Mammary epithelial cell (primary cell): ENCODE data around the gene DNA2.

Experiments used
- EZH2 ChIP-seq: IDR thresholded peaks from 2 replicates; pipeline ENCODE4 v1.6.1; 2012; ENCODE audit warnings: low read length, inconsistent platforms, borderline replicate concordance
- TF ChIP-seq, protein P1 (sequence below), 2 donors: IDR thresholded peaks in 1 of 2; conservative IDR thresholded peaks in 1 of 2; 2 replicates each; pipeline ENCODE4 v1.5.1; 2011 to 2012; ENCODE audit warnings: inconsistent platforms in 2 of 2, low read length in 2 of 2, mild to moderate bottlenecking in 2 of 2, control low read depth in 1 of 2, low read depth in 1 of 2; ENCODE audit not compliant: insufficient read depth in 1 of 2; ENCODE audit errors: extremely low read depth in 1 of 2

DNA sequence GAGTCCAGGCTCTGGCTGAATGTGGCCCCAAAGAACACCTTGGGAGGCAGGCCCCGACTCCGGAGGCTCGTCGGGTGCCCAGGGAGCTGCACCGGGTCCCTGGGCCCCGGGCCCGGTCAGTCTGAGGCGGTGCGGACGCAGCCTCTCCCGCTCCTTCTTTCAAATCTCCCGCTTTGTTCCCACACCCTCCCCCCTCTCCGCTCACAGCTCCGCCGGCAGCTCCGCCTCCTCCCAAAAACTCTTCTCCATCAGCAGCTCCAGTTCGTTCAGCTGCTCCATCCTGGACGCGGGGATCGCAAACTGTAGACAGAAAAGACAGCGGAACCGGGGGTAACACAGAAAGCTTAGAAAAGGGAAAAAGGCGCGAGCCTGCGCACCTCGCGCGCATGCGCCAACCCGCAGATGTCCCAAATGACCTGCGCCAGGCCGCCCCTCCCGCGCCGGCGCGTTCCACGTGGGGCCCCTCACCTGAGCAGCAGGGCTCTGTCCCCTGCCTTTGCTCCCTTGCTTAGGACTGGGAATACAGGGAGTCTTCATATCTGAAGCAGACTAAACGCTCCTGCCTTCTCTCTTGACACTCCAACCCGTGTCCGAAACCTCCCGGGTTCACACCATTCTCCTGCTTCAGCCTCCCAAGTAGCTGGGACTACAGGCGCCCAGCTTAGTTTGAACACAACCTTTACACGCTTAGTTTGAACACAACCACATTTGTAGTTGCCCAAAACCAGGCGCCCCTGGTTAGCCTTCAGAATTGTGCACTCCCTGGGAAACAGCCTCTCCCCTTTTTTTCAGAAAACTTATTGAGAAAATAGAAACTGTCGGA lies at the start of gene DNA2:
- no peak for TF ChIP-seq EZH2
- TF ChIP-seq, protein P1, sequence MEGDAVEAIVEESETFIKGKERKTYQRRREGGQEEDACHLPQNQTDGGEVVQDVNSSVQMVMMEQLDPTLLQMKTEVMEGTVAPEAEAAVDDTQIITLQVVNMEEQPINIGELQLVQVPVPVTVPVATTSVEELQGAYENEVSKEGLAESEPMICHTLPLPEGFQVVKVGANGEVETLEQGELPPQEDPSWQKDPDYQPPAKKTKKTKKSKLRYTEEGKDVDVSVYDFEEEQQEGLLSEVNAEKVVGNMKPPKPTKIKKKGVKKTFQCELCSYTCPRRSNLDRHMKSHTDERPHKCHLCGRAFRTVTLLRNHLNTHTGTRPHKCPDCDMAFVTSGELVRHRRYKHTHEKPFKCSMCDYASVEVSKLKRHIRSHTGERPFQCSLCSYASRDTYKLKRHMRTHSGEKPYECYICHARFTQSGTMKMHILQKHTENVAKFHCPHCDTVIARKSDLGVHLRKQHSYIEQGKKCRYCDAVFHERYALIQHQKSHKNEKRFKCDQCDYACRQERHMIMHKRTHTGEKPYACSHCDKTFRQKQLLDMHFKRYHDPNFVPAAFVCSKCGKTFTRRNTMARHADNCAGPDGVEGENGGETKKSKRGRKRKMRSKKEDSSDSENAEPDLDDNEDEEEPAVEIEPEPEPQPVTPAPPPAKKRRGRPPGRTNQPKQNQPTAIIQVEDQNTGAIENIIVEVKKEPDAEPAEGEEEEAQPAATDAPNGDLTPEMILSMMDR (conservative IDR thresholded peaks at IDR 0.05 in 1 of 2, IDR thresholded peaks at IDR 0.05 in 1 of 2; ENCODE audit: extremely low read depth in 1 of 2, insufficient read depth in 1 of 2, low read depth in 1 of 2, low read length in 2 of 2) = no peak
